HG02981 (cell line): ENCODE measurements around the gene B3GLCT.
A peak's percentile ranks its signal among the peaks of the same experiment; 100 is the strongest.
"Not testable (repeated sequence)": the region's sequence is repeated elsewhere in the genome, so short reads cannot be mapped to it uniquely, and the experiment has no call there.

Source experiments
- ATAC-seq: cut with Tn5 transposase; IDR thresholded peaks from one replicate; pipeline ENCODE4 v1.9.1; 2021; ENCODE audit warnings: mild to moderate bottlenecking, moderate library complexity; ENCODE audit not compliant: unreplicated experiment

B3GLCT gene

DNA sequence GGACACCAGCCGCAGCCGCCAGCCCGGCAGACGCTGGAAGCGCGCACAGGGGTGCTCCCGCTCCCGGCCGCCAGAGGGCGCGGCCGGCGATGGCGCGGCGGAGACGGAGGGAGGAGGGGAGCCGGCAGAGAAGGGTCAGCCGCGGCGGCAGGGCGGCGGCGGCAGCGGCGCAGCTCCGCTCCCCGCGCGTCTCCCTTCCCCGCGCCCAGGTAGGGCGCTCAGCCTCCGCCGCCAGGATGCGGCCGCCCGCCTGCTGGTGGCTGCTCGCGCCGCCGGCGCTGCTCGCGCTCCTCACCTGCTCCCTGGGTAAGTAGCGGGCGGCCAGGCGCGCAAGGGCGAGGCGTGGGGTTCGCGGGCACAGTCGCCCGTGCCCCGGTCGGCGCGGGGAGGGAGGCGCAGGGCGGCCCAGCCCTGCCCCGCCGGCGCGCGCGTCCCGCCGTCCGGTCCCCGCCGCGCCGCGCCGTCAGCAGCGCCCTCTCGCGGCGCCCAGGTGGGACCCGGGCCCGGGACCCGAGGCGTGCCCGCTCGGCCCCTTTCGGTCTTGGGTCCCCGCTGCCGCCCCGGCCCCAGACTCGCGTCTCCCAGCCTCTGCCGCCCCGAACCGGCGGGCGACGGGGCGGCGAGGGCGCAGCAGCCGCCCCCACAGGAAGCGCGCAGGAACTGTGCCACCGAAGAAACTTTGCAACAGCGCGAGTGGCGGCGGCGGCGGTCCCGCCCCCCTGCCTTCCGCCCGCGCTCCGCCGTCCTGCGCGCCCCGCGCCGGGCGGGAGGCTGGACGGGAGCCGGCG, at the start of gene B3GLCT:
Gene B3GLCT (plus strand): TSS at position 127 of the 788 bp plus-strand sequence. CDS start 110 bp downstream, at position 237.
- peak; percentile 80 for ATAC-seq

DNA sequence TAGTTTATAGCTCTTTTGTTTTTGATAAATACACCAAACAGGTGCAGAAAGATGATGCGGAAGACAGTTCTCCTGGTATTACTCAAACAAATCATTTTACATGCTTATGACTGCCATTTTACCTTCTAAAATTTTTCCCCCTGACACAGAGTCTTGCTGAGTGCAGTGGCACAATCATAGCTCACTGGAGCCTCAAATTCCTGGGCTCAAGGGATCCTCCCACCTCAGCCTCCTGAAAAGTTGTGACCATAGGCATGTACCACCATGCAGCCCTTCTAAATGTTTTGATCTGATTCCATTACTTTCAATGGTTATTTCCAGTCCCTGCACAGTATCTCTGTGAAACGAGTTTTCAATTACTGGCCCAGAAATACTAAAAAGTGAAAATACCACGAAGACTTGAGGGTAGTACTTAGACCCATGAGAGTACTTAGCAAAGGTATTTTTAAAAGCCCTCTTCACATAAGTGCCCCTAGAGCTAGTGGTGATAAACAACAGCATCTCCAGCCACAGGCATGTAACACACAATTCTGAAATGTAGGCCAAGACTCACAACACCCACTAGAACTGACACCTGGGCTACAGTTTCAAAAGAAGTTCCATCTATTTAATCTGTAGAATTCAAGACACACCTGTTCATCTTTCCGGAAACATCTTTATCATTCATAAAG, 49.3 kb upstream of the B3GLCT start:
- no peak for ATAC-seq

DNA sequence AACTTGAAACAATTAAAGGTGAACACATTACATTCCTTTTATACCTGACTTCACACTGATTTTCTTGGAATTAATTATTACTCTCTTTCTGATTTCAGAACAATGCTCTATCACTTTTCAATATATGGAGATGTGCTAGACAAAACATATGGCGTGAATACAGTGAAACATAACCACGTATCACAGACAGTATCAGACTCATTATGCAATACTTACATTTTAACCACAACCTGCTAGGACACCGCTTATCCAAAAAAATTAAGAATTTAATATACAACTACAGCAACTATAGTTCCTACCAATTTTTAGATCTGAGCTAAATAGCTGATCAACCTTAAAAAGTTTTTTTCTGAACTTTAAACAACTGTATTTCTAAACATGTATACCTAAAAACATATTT, 47.9 kb upstream of the B3GLCT start:
- ATAC-seq = no peak

DNA sequence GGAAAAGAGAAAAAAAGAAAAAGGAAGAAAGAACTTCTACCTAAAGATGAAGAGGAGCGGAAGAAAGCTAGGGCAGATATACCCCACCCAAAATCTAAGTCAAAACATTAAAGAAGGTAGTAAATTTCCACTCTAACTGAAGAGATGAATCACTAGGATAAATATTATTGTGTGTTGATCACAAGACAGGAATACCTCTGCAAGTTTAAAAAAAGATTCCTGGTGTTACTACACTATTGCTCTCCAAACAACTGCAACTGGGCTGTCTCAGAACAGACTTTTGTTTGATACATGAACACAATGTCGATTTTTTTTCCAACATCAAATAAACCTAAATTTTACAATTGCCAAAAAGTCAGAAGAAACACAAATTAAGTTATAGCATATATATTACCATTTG, 44.8 kb upstream of the B3GLCT start:
- ATAC-seq = no peak

DNA sequence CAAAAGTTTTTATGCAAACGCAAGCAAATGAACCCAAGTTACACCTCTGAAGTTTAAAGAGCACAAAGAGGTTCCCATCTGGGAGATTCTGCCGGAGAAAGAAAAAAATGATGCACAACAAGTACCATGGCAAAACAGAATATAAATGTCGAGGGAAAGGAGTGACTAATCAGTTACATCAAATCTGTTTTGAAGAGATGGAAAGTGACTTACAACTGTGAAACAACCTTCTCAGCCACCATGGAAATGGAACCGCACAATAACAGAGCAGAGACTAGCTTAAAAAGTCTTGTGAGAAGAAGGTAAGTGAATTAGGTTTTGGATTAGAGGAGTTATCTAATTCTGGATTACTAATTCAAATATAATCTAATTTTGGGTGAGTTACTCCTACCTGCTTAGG, 40.5 kb upstream of the B3GLCT start:
- no peak for ATAC-seq

DNA sequence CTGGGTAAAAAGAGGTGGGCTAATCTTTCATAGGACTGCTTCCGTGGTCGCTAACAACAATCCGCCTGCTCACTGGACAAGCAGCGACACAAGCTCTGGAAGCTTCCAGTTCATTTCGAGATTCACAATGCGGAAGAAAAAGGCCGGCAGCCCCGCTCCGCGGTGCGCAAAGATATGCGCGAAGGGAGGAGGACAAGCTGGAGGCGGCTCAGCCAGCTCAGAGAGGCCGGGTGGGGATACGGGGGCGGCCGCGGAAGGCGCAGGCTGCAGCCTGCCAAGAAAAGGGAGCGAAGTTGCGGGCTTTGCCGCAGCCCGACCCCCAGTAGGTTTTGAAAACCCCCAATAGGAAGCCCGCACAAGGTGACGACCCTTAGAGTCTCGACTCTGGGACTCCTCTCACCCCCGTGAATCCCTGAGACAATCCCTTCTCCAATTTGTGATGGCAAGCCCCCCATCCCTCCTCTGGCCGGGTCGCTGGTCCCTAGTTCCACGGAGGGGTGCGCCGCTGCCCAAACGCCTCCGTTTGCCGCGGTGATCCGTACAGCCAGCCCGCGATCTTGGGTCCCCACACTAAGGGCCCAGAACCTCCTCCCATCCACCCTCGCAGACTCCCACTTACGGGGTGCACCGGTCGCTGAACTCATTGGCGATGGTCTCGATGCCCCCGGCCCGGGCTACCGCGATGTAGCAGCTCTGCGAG, 38.8 kb upstream of the B3GLCT start:
- ATAC-seq = peak; percentile 17

DNA sequence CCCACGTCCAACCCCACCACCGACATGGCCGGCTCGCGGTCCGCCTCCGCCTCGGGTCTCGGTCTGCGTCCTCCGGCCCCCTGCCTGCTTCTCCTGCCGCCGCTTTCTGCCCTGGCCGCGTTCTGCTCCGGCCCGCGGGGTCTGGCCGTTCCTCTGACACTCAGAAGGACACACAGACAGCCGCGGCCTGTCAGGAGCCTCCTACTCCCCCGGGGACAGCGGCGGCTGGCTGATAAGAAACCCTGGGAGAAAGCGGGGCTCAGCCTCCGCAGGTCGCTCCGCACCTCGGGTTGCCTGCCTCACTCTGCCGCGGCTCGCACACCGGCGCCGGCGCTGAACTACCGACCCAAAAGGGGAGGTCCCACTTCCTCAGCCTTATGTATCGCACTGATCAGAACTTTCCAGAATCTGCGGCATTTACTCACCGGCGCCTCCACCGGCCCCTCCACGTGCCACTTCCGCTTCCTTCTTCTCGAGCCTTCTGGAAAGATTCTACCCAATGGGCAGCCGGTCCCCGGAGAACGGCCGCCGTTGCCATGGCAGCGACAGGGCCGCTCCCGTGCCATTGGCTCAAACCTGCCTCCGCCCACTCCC, 38.1 kb upstream of the B3GLCT start, which contains the start of gene HSPH1:
Gene HSPH1 (minus strand): TSS at position 348 of the 594 bp plus-strand sequence. CDS start 322 bp downstream, at position 26.
- peak; percentile 78 for ATAC-seq

DNA sequence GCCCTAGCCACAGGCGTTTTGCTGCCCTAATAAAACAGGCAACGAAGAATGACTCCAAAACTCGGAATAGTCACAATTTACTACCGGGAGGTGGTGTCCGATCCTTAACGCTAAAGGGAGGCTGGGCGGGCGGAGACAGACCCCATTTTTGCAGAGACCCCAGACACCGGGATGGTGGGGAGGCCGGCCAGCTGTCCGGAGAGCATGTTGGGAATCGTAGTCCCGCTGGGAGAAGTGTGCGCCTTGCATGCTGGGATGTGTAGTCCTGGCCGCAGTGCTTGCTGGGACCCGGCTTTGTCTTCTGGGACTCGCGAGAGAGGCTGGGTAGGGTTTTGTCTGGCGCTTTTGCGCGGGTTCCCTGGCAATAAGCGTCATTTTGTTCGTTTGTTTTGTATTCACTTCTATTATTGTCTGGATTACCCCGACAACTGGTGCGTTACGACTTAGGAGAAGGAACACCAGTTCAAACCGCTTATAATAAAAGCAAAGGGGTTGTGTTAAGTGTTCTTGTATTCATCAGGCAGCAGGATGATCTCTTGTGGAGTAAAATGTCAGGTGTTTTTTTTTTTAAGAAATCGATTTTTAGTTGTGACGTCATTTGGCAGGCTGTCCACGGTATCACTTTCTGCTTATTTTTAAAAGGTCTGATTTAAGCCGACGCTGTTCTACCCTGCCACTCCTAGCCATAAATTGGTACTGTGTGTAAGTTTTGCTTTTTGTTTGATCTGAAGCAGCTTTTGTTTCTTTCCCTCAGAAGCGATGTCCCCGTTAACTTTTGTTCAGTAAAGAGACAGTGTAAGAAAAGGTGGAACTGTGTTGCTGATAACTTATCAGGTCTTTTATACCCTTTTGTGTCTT, 37.4 kb upstream of the B3GLCT start:
- peak; percentile 83 for ATAC-seq

DNA sequence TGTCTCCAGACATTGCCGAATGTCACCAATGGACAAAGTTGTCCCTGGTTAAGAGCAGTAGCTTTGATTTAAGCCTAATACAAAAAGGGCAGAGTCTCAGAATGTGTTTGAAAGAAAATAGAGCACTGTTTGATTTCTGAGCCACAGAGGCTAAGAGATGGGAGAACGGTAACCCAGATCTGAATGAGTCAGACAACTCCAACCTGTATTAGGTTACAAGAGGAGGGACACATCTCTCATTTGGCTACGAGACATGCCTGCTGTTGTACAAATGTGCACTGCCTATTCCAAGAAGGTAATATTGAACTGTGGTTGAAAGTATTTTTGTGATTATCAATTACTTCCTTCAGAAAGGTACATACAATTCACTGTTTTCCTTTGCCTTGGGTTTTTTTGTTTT, 33.2 kb upstream of the B3GLCT start:
- no peak for ATAC-seq

DNA sequence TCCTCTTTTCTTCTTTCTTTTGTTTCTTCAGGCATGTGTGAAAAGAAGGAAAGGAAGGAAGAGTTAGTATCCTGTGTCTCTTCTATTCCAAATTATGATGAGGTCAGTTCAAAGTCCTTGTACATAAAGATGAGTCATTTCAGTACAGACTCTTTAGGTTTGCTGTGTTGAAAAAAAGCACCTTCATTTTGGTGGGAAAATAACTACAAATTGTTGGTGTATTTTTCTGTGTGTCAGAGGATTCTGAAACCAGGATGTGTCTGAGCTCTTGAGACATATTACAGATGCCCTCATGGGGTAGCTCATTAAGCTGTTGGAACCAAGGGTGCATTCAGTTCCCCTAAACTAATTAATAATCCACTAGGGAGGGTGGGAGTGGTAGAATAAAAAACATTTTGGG, 32.3 kb upstream of the B3GLCT start:
- peak; percentile 79 for ATAC-seq

DNA sequence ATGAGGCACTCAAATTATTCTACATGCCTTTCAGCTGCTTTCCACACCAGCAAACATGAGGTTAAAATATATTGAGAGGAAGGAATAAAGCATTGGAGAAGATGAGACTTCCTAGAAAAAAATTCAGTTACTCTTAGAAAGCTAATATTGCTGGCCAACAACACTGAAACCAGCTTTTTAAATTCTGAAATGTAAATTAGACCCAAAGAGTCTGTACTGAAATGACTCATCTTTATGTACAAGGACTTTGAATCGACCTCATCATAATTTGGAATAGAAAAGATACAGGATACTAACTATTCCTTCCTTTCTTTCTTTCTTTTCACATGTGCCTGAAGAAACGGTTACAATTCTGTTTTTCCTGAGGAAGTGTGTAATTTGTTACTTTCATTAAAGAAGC, 31.6 kb upstream of the B3GLCT start:
- ATAC-seq = peak; percentile 44

DNA sequence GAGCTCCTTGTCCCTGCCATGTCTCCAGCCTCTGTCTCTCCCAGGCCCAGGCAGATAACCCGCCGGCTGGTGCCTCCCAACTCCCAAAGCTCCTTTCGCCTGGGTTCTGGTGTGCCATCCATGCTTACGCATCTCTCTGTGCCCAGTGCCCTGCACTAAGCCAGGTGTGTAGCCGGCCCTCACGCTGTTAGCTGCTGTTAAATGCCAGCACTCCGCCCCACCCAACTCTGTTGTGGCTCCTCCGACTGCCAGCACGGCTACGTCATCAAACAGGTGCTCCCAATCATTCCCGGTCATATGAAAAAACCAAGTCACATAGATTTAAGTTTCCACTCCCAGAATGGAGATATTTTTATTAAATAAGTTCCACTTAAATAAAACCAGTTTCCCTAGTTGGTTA, 31.0 kb upstream of the B3GLCT start:
- no peak for ATAC-seq

DNA sequence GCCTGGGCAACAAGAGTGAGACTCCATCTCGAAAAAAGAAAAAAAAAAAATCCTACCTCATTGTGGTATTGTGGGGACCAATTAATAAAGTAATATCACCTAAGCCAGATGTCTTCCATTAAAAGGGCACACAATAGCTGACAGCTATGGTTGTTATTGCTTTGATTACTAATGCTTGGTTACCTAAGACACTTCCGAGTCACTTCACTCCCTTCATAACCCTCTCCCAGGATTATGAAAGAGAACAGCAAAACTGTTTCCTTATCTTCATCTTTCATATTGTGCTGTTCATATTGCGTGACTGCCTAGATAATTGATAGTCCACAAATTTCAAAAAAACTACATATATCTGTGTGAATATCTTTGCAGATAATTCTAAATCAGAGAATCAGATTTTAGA, 27.8 kb upstream of the B3GLCT start:
- ATAC-seq = no peak

DNA sequence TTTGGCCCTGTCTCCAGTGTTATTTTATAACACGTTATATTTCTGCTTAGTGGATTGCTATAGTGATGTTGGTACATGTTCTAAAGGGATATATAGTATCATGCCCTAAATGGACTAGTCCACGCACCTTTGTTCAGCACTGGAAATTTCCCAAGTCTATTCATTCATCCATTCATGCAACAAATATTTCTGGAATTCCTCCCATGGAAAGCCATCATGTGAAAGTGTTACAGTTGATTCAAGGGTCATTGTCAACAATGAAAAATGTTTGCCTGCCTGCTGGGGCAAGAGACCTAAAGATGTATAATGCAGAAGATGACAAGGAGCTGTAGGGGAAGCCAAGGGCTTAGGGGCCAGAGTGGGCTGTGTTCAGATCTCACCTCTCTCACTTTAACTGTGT, 27.2 kb upstream of the B3GLCT start:
- no peak for ATAC-seq

DNA sequence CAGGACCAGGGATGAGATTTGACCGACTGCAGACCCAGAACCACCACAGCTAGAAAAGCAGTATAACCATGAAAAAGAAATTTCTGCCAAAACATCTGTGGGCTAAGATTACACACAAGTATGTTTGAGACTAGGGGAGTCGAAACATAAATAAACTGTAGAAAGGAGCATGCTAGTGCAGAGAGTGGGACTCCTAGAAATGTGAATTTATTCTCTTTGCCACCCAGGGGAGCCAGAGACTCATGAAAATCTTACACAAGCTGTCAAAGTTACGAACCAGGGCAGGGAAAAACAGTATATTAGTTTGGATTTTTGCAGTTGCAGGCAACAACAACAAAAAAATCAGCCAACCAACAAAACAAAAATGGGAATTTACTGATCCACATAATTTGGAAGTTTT, 25.8 kb upstream of the B3GLCT start:
- ATAC-seq = no peak

DNA sequence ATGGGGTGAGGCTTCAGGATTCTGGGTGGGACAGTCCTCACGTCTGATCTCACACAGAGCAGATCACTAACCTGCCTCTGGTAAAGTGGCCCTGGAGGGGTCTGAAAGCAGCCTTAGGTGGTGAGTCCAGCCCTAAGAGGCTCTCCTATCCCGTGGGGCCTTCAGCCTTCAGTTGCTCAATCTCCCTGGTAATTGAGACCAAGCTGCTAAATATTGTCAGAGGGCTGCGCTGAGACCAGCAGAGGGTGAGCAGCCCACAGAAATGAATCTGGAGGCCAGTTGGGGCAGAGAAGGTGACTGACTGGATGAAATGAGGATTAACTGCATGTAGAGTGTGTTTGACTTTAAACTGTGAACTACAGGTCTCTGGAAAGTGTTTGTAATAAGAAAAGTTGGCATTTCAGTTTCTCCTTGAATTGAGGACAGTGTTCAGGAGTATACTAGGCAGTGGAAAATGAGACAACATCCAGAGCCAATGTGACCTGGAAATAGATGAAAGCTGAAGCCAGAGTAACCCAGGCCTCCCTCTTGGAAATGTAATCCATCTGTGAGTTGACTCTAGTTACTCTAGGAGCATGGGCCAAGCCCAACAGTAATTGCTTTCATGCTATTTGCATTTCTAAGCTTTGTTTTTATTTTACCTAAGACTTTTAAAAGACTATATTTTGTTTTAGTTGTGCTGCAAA, 23.8 kb upstream of the B3GLCT start:
- ATAC-seq = no peak

DNA sequence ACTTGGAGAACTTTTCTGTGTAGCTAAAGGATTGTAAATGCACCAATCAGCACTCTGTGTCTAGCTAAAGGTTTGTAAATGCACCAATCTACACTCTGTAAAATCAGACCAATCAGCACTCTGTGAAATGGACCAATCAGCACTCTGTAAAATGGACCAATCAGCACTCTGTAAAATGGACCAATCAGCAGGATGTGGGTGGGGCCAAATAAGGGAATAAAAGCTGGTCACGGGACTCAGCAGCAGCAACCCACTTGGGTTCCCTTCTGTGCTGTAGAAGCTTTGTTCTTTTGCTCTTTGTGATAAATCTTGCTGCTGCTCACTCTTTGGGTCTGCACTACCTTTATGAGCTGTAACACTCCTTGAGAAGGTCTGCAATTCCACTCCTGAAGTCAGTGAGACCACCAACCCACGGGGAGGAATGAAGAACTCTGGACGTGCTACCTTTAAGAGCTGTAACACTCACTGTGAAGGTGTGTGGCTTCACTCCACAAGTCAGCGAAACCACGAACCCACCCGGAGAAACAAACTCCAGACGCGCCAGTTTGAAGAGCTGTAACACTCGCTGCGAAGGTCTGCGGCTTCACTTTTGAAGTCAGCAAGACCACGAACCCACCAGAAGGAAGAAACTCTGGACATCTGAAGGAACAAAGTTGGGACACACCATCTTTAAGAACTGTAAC, 21.8 kb upstream of the B3GLCT start:
- not testable (repeated sequence) for ATAC-seq

DNA sequence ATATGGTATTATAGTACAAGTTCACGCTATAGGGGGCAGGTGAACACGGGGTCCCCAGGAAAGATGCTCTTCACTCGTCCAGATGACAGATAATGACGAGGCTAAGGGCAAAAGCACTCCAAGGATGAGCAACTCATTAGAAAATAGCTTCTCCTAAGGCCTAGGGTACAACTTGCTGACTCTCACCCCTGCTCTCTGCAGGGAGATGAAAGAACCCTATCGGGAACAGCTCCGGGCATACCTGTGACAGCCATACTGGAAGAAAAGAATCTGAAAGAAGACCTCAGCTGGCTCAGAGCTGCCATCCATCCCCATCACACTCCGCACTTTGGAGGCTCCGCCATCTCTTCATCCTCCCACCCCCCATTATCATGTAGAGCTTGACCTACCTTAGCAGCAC, 20.5 kb upstream of the B3GLCT start:
- ATAC-seq = no peak

DNA sequence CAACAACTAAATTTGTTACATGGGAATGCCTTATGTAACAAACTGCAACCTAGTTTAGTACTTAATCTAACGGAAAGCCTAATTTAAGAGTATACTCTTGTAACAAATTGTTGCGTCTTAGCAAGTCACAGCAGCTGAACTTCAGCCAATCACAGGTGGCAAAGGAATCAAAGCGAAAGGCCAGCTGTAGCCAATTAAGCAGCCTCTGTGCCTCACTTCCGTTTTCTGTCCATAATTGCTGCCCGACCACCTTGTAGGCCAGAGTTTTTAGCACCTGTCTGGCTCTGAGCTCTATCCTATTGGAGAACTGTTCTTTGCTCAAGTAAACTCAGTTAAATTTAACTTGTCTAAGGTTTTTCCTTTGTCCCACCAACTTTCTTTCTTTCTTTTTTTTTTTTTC, 20.0 kb upstream of the B3GLCT start:
- no peak for ATAC-seq
